Caco-2 (cell line): ENCODE measurements around the gene ARHGEF28. TPM values are rescaled to one million over a fixed set of nuclear protein-coding genes. Genes with fewer than 3 reads are reported as not detected.

Experiments
- BruUV-seq: library from RNA; stranded (reverse); fragments of 400-500 nt; replicated peaks from 2 replicates; lab custom pipeline; 2021; lab: Mats Ljungman, UMichigan
- CTCF ChIA-PET: fragments of 300-600 bp; sonication (Branson Sonifier 250); formaldehyde crosslinking; loops from one replicate; lab custom pipeline; 2022; ENCODE audit warnings: antibody characterized with exemption; lab: Charles Lee
- POLR2A ChIA-PET: fragments of 300-600 bp; sonication (Branson Sonifier 250); formaldehyde crosslinking; loops from one replicate; lab custom pipeline; 2022; ENCODE audit warnings: antibody characterized with exemption; lab: Charles Lee
- DNase-seq, 2 experiments: peaks; one replicate each; pipeline versions ENCODE4 v3.0.0 to v3.0.0-alpha.2; 2020 to 2022
- H3K27me3 ChIP-seq: replicated peaks from 2 replicates; pipeline ENCODE4 v1.6.0; 2011; ENCODE audit warnings: low read length; ENCODE audit not compliant: control insufficient read depth, insufficient read depth
- H3K36me3 ChIP-seq: 2 replicates; pipeline ENCODE4 v1.5.1; 2011; ENCODE audit warnings: low read length; ENCODE audit not compliant: control insufficient read depth, insufficient read depth
- H3K4me1 ChIP-seq: fragments of 250-450 bp; sonication (Bioruptor Pico); 2 replicates; pipeline ENCODE4 v1.5.1; 2020; ENCODE audit warnings: mild to moderate bottlenecking
- H3K4me3 ChIP-seq: 2 replicates; pipeline ENCODE4 v1.5.1; 2011; ENCODE audit warnings: low read depth, mild to moderate bottlenecking, control low read depth, low read length
- H3K9me3 ChIP-seq: fragments of 250-450 bp; sonication (Bioruptor Pico); 2 replicates; pipeline ENCODE4 v1.5.1; 2020; ENCODE audit warnings: mild to moderate bottlenecking, moderate library complexity
- H3K27ac Mint-ChIP-seq: one replicate; pipeline ENCODE4 v1.8.0; 2022; ENCODE audit warnings: mixed read lengths; ENCODE audit not compliant: unreplicated experiment
- H3K27me3 Mint-ChIP-seq: one replicate; pipeline ENCODE4 v1.8.0; 2022; ENCODE audit warnings: mixed read lengths; ENCODE audit not compliant: insufficient read depth, unreplicated experiment
- H3K36me3 Mint-ChIP-seq: one replicate; pipeline ENCODE4 v1.8.0; 2022; ENCODE audit warnings: mild to moderate bottlenecking, mixed read lengths; ENCODE audit not compliant: insufficient read depth, unreplicated experiment
- H3K4me1 Mint-ChIP-seq: one replicate; pipeline ENCODE4 v1.8.0; 2022; ENCODE audit warnings: low read depth, mixed read lengths; ENCODE audit not compliant: unreplicated experiment
- H3K4me3 Mint-ChIP-seq: one replicate; pipeline ENCODE4 v1.8.0; 2022; ENCODE audit warnings: mild to moderate bottlenecking, moderate library complexity, mixed read lengths; ENCODE audit not compliant: unreplicated experiment
- H3K9me3 Mint-ChIP-seq: one replicate; pipeline ENCODE4 v1.8.0; 2022; ENCODE audit warnings: mixed read lengths; ENCODE audit not compliant: unreplicated experiment
- intact Hi-C: fragments of 100-400 bp; cut with micrococcal nuclease; formaldehyde crosslinking; loops from one replicate; pipeline ENCODE4 v1.10.0; 2022; ENCODE audit not compliant: unreplicated experiment
- total RNA-seq: library from RNA; stranded (reverse); gene quantifications from 2 replicates; pipeline ENCODE4 v1.2.3, GENCODE V29; 2022
- TF ChIP-seq, protein P1 (sequence below), 2 experiments: fragments of 200-600 bp in 1 of 2; IDR thresholded peaks; 1 replicate in 1 of 2; 2 replicates in 1 of 2; pipeline versions ENCODE4 v1.5.1 to v1.8.0; 2011 to 2022; ENCODE audit warnings: antibody characterized with exemption in 1 of 2, control low read depth in 1 of 2, inconsistent platforms in 1 of 2, low read depth in 1 of 2, low read length in 1 of 2, mild to moderate bottlenecking in 1 of 2, moderate library complexity in 1 of 2; ENCODE audit not compliant: insufficient read depth in 1 of 2, severe bottlenecking in 1 of 2, unreplicated experiment in 1 of 2

ARHGEF28 gene
- total RNA-seq, 1 experiment from 2014 or later, result 4.6 TPM

- Mint-ChIP-seq H3K36me3 (no peaks in the 10 kb centered on the region), H3K4me3 (no peak overlapping the region), H3K27ac (no peak overlapping the region), H3K4me1 (no peaks in the 10 kb centered on the region), H3K9me3 (no peaks in the 10 kb centered on the region), H3K27me3 (no peaks in the 10 kb centered on the region)
- no TSS peak for BruUV-seq
- no peaks in the 10 kb centered on the region for H3K27me3 ChIP-seq
- intact Hi-C loops, result no loop called here
- H3K4me1 ChIP-seq, result no peaks in the 10 kb centered on the region
- no peaks in the 10 kb centered on the region for H3K36me3 ChIP-seq
- H3K4me3 ChIP-seq, result no peak overlapping the region
- H3K9me3 ChIP-seq, result no peaks in the 10 kb centered on the region
- no peak for DNase-seq
- ChIA-PET CTCF (no interaction called here), POLR2A (no interaction called here)
- TF ChIP-seq, protein P1, sequence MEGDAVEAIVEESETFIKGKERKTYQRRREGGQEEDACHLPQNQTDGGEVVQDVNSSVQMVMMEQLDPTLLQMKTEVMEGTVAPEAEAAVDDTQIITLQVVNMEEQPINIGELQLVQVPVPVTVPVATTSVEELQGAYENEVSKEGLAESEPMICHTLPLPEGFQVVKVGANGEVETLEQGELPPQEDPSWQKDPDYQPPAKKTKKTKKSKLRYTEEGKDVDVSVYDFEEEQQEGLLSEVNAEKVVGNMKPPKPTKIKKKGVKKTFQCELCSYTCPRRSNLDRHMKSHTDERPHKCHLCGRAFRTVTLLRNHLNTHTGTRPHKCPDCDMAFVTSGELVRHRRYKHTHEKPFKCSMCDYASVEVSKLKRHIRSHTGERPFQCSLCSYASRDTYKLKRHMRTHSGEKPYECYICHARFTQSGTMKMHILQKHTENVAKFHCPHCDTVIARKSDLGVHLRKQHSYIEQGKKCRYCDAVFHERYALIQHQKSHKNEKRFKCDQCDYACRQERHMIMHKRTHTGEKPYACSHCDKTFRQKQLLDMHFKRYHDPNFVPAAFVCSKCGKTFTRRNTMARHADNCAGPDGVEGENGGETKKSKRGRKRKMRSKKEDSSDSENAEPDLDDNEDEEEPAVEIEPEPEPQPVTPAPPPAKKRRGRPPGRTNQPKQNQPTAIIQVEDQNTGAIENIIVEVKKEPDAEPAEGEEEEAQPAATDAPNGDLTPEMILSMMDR (IDR thresholded peaks at IDR 0.05; ENCODE audit: insufficient read depth in 1 of 2, low read depth in 1 of 2, low read length in 1 of 2, severe bottlenecking in 1 of 2, unreplicated experiment in 1 of 2), result no peak
Observed at GRCh38 chr5:73858776-73859175, 232.8 kb downstream of the ARHGEF28 start.

DNA sequence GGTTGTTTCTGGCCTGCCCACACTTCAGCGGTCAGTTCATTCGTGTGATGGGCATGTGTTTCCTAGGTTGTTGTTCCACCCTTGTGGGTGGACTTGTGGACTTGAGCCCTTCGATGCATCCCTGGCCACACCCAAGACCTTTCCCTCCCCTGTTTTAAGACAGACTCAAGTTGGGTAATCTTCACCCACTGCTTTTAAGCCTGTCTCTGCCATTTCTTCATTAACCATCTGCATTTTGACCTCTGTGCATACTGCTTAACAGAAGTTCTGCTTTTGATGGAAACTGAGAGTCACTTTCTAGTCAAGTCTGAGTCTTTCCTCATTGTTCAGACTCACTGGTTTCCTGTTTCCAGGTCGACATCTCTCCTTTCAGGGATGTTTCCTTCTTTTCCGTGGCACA, 233.7 kb downstream of the ARHGEF28 start:
- Mint-ChIP-seq H3K27ac (no peak overlapping the region), H3K36me3 (no peaks in the 10 kb centered on the region), H3K4me3 (no peak overlapping the region), H3K27me3 (no peaks in the 10 kb centered on the region), H3K4me1 (no peaks in the 10 kb centered on the region), H3K9me3 (no peaks in the 10 kb centered on the region)
- Histone ChIP-seq H3K4me3 (no peak overlapping the region), H3K27me3 (no peaks in the 10 kb centered on the region), H3K9me3 (no peaks in the 10 kb centered on the region), H3K4me1 (no peaks in the 10 kb centered on the region), H3K36me3 (no peaks in the 10 kb centered on the region)
- POLR2A ChIA-PET, result no interaction called here
- TF ChIP-seq, protein P1 (IDR thresholded peaks at IDR 0.05; ENCODE audit: insufficient read depth in 1 of 2, low read depth in 1 of 2, low read length in 1 of 2, severe bottlenecking in 1 of 2, unreplicated experiment in 1 of 2), result no peak
- no peak for DNase-seq
- intact Hi-C loops, result no loop called here
- no TSS peak for BruUV-seq
- CTCF ChIA-PET, result no interaction called here

DNA sequence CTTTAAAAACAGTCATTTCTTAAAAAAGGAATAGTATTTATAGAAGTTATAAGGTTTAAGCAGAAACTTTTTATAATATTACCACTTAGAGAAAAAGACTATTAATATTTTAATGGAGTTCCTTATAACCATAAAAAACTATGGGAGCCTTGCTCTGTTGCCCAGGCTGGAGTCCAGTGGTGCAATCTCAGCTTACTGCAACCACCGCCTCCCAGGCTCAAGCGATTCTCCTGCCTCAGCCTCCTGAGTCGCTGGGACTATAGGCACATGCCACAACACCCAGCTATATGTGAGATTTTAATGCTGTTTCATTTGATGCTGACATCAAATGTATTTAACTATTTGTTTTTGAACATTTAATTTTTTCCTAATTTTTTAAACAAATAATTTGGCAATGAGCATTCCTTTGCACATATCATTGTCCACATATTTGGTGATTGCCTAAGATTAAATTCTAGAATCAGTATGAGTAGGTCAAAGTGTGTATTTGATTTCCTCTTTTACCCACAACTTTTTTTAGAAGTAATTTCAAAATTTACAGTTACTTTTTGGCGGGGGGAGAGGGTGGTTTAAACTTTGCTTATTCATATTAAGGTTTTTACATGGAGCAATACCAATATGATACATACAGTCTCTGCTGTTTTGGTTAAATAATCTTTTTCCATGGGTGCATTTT, 235.5 kb downstream of the ARHGEF28 start:
- H3K4me1 Mint-ChIP-seq, result no peaks in the 10 kb centered on the region
- H3K27me3 Mint-ChIP-seq, result no peaks in the 10 kb centered on the region
- Histone ChIP-seq H3K4me3 (no peak overlapping the region), H3K9me3 (no peaks in the 10 kb centered on the region), H3K4me1 (no peaks in the 10 kb centered on the region), H3K36me3 (no peaks in the 10 kb centered on the region), H3K27me3 (no peaks in the 10 kb centered on the region)
- H3K27ac Mint-ChIP-seq, result no peak overlapping the region
- BruUV-seq, result no TSS peak
- POLR2A ChIA-PET, result no interaction called here
- DNase-seq, result no peak
- H3K4me3 Mint-ChIP-seq, result no peak overlapping the region
- H3K36me3 Mint-ChIP-seq, result no peaks in the 10 kb centered on the region
- H3K9me3 Mint-ChIP-seq, result no peaks in the 10 kb centered on the region
- CTCF ChIA-PET, result no interaction called here
- TF ChIP-seq, protein P1 (IDR thresholded peaks at IDR 0.05; ENCODE audit: insufficient read depth in 1 of 2, low read depth in 1 of 2, low read length in 1 of 2, severe bottlenecking in 1 of 2, unreplicated experiment in 1 of 2), result no peak
- intact Hi-C loops, result no loop called here
